ENCODE results near the gene NKX6-2. TPM values are rescaled to one million over a fixed set of nuclear protein-coding genes. Genes with fewer than 3 reads are reported as not detected.
A peak's percentile ranks its signal among the peaks of the same experiment; 100 is the strongest.
"Not testable (repeated sequence)": the region's sequence is repeated elsewhere in the genome, so short reads cannot be mapped to it uniquely, and the experiment has no call there.

NKX6-2 gene
- total and polyA plus RNA-seq, 5 experiments from 2014 or later, result 0.66 TPM; not detected in 4

- no peak for ATAC-seq
- Mint-ChIP-seq H3K27ac (no peak overlapping the region), H3K36me3 (no peaks in the 10 kb centered on the region), H3K27me3 (peaks cover 0 to 2% (median 0%) of the 10 kb centered on the region in 5 donors), H3K4me1 (peaks cover 0 to 1% (median 0%) of the 10 kb centered on the region in 4 donors), H3K9me3 (no peaks in the 10 kb centered on the region), H3K4me3 (no peak overlapping the region)
- POLR2A ChIA-PET, result interaction anchor here (0.6 kb wide), 1 partner anchor 596 kb away, joined by 3 read pairs; no protein-coding TSS in a partner anchor
- no peak for DNase-seq
These were observed 16.1 kb upstream of the NKX6-2 start for GRCh38 chr10:132802048-132802447.

GRCh38 chr10:132799865-132800264, 13.9 kb upstream of the NKX6-2 start:
- Mint-ChIP-seq H3K9me3 (no peaks in the 10 kb centered on the region), H3K4me1 (peaks cover 0 to 1% (median 0%) of the 10 kb centered on the region in 4 donors), H3K27ac (no peak overlapping the region), H3K4me3 (no peak overlapping the region), H3K27me3 (peaks cover 0 to 2% (median 0%) of the 10 kb centered on the region in 5 donors), H3K36me3 (no peaks in the 10 kb centered on the region)
- POLR2A ChIA-PET, result no interaction called here
- ATAC-seq, result no peak
- DNase-seq, result no peak

- POLR2A ChIA-PET, result no interaction called here
- Mint-ChIP-seq H3K36me3 (no peaks in the 10 kb centered on the region), H3K27me3 (peaks cover 0 to 2% (median 0%) of the 10 kb centered on the region in 5 donors), H3K4me1 (peaks cover 0 to 1% (median 0%) of the 10 kb centered on the region in 4 donors), H3K9me3 (no peaks in the 10 kb centered on the region), H3K27ac (no peak overlapping the region), H3K4me3 (no peak overlapping the region)
- ATAC-seq, result no peak
- DNase-seq, result no peak
These were observed 12.9 kb upstream of the NKX6-2 start for GRCh38 chr10:132798876-132799275.

GRCh38 chr10:132798403-132798802, 12.5 kb upstream of the NKX6-2 start:
- Mint-ChIP-seq H3K4me1 (no peaks in the 10 kb centered on the region), H3K4me3 (no peak overlapping the region), H3K36me3 (no peaks in the 10 kb centered on the region), H3K27ac (no peak overlapping the region), H3K9me3 (no peaks in the 10 kb centered on the region), H3K27me3 (peaks cover 0 to 2% (median under 1%) of the 10 kb centered on the region in 5 donors)
- DNase-seq (no peak), ATAC-seq (no peak)
- POLR2A ChIA-PET, result no interaction called here

GRCh38 chr10:132797986-132798385, 12.0 kb upstream of the NKX6-2 start:
- H3K4me3 Mint-ChIP-seq, H3K36me3 Mint-ChIP-seq, H3K4me1 Mint-ChIP-seq, H3K9me3 Mint-ChIP-seq, H3K27ac Mint-ChIP-seq, DNase-seq, POLR2A ChIA-PET, ATAC-seq, H3K27me3 Mint-ChIP-seq: not testable (repeated sequence)

- Mint-ChIP-seq H3K4me1 (no peaks in the 10 kb centered on the region), H3K27me3 (peaks cover 0 to 8% (median 2%) of the 10 kb centered on the region in 5 donors), H3K9me3 (no peaks in the 10 kb centered on the region), H3K27ac (no peak overlapping the region), H3K36me3 (no peaks in the 10 kb centered on the region), H3K4me3 (no peak overlapping the region)
- DNase-seq (no peak), ATAC-seq (no peak)
- POLR2A ChIA-PET, result no interaction called here
These were observed 10.9 kb upstream of the NKX6-2 start for GRCh38 chr10:132796846-132797245.

- POLR2A ChIA-PET, result no interaction called here
- no peak for ATAC-seq
- no peak for DNase-seq
- no peaks in the 10 kb centered on the region for H3K9me3 Mint-ChIP-seq
- H3K4me1 Mint-ChIP-seq, result no peaks in the 10 kb centered on the region
- no peaks in the 10 kb centered on the region for H3K36me3 Mint-ChIP-seq
- H3K4me3 Mint-ChIP-seq, result no peak overlapping the region
- peaks cover 0 to 15% (median 8%) of the 10 kb centered on the region in 5 donors for H3K27me3 Mint-ChIP-seq
- peak overlapping the region in 1 of 10 donors; percentile 53 for H3K27ac Mint-ChIP-seq
These were observed 8.2 kb upstream of the NKX6-2 start for GRCh38 chr10:132793871-132794849.

GRCh38 chr10:132793213-132793612, 7.3 kb upstream of the NKX6-2 start:
- peaks cover 0 to 3% (median 0%) of the 10 kb centered on the region in 3 donors for H3K36me3 Mint-ChIP-seq
- H3K9me3 Mint-ChIP-seq, result no peaks in the 10 kb centered on the region
- H3K4me1 Mint-ChIP-seq, result no peaks in the 10 kb centered on the region
- DNase-seq (no peak), ATAC-seq (no peak)
- no peak overlapping the region for H3K27ac Mint-ChIP-seq
- peaks cover 0 to 18% (median 8%) of the 10 kb centered on the region in 5 donors for H3K27me3 Mint-ChIP-seq
- POLR2A ChIA-PET, result no interaction called here
- H3K4me3 Mint-ChIP-seq, result no peak overlapping the region

GRCh38 chr10:132792796-132793195, 6.8 kb upstream of the NKX6-2 start:
- Mint-ChIP-seq H3K4me3 (no peak overlapping the region), H3K9me3 (no peaks in the 10 kb centered on the region), H3K27me3 (peaks cover 0 to 18% (median 8%) of the 10 kb centered on the region in 5 donors), H3K4me1 (no peaks in the 10 kb centered on the region), H3K36me3 (peaks cover 0 to 3% (median 0%) of the 10 kb centered on the region in 3 donors), H3K27ac (no peak overlapping the region)
- DNase-seq (no peak), ATAC-seq (no peak)
- POLR2A ChIA-PET, result no interaction called here

GRCh38 chr10:132792099-132792498, 6.2 kb upstream of the NKX6-2 start:
- H3K27ac Mint-ChIP-seq, ATAC-seq, H3K4me3 Mint-ChIP-seq, POLR2A ChIA-PET, H3K36me3 Mint-ChIP-seq, H3K4me1 Mint-ChIP-seq, H3K9me3 Mint-ChIP-seq, DNase-seq: not testable (repeated sequence)
- peaks cover 0 to 18% (median 8%) of the 10 kb centered on the region in 5 donors for H3K27me3 Mint-ChIP-seq

GRCh38 chr10:132790934-132791829, 5.2 kb upstream of the NKX6-2 start:
- no peaks in the 10 kb centered on the region for H3K9me3 Mint-ChIP-seq
- ATAC-seq, result no peak
- H3K27ac Mint-ChIP-seq, result peak overlapping the region in 1 of 10 donors; percentile 44
- DNase-seq, result no peak
- H3K4me1 Mint-ChIP-seq, result no peaks in the 10 kb centered on the region
- H3K4me3 Mint-ChIP-seq, result no peak overlapping the region
- POLR2A ChIA-PET, result no interaction called here
- peaks cover 0 to 3% (median 0%) of the 10 kb centered on the region in 3 donors for H3K36me3 Mint-ChIP-seq
- peaks cover 0 to 19% (median 8%) of the 10 kb centered on the region in 5 donors for H3K27me3 Mint-ChIP-seq

GRCh38 chr10:132790470-132790869, 4.5 kb upstream of the NKX6-2 start:
- no peak for DNase-seq
- POLR2A ChIA-PET, result no interaction called here
- H3K9me3 Mint-ChIP-seq, result no peaks in the 10 kb centered on the region
- H3K27me3 Mint-ChIP-seq, result peaks cover 0 to 19% (median 8%) of the 10 kb centered on the region in 5 donors
- peaks cover 0 to 3% (median 0%) of the 10 kb centered on the region in 3 donors for H3K36me3 Mint-ChIP-seq
- no peak overlapping the region for H3K4me3 Mint-ChIP-seq
- no peaks in the 10 kb centered on the region for H3K4me1 Mint-ChIP-seq
- peak overlapping the region in 1 of 10 donors; percentile 44 for H3K27ac Mint-ChIP-seq
- ATAC-seq, result no peak
